ENCODE results near the gene ATAD3C. TPM values are rescaled to one million over a fixed set of nuclear protein-coding genes. Genes with fewer than 3 reads are reported as not detected.

The ATAD3C gene
- total RNA-seq, 1 experiment from 2014 or later: 1.4 TPM

DNA sequence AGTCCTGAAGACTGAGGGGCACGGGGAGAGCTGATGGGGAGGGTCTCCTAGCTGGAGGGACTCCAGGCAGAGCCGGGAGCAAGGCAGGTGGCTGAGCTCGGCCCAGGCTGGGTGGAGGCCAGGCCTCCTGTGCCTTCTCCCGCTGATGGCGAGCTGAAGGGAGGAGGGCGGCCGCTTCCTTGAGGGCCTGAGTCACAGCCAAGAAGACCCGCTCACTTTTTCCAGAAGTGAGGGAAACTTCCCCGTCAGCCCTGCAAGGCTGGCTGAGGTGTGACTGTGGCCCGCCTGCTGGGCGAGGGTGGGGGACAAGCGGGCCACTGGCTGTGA is 15.7 kb upstream of the ATAD3C start:
- ChIA-PET POLR2A (ENCODE audit: unreplicated experiment) (interaction anchor here (0.6 kb wide), 1 partner anchor 224 kb away, joined by 6 read pairs; no protein-coding TSS in a partner anchor), CTCF (no interaction called here)
- peak overlapping the region; percentile 78 for H3K4me2 ChIP-seq (ENCODE audit: low read length)
- peaks cover 48% of the 10 kb centered on the region for H3K4me1 ChIP-seq (ENCODE audit: insufficient read depth, low read length)
- peak overlapping the region; percentile 40 for H3K4me3 ChIP-seq (ENCODE audit: low read length)
- H3K9me2 ChIP-seq (replicated peaks; ENCODE audit: low read length): no peaks in the 10 kb centered on the region
- H2AFZ ChIP-seq (ENCODE audit: low read length): peak overlapping the region; percentile 58; the same call in 1 of the 2 replicates
- H4K20me1 ChIP-seq (ENCODE audit: low read length): no peaks in the 10 kb centered on the region
- intact Hi-C loops (cut with micrococcal nuclease): no loop called here
- ATAC-seq: peak; percentile 2; the same call in 1 of the 2 replicates
- no peaks in the 10 kb centered on the region for H3K27me3 ChIP-seq (ENCODE audit: low read length)
- peak; percentile 75 for DNase-seq
- peaks cover 4% of the 10 kb centered on the region for H3F3A ChIP-seq (ENCODE audit: low read length, unreplicated experiment)
- peak overlapping the region; percentile 73 for H3K9ac ChIP-seq (ENCODE audit: low read length)
- H3K9me3 ChIP-seq (ENCODE audit: low read length): no peaks in the 10 kb centered on the region
- TF ChIP-seq, protein P1, sequence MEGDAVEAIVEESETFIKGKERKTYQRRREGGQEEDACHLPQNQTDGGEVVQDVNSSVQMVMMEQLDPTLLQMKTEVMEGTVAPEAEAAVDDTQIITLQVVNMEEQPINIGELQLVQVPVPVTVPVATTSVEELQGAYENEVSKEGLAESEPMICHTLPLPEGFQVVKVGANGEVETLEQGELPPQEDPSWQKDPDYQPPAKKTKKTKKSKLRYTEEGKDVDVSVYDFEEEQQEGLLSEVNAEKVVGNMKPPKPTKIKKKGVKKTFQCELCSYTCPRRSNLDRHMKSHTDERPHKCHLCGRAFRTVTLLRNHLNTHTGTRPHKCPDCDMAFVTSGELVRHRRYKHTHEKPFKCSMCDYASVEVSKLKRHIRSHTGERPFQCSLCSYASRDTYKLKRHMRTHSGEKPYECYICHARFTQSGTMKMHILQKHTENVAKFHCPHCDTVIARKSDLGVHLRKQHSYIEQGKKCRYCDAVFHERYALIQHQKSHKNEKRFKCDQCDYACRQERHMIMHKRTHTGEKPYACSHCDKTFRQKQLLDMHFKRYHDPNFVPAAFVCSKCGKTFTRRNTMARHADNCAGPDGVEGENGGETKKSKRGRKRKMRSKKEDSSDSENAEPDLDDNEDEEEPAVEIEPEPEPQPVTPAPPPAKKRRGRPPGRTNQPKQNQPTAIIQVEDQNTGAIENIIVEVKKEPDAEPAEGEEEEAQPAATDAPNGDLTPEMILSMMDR (conservative IDR thresholded peaks at IDR 0.05; ENCODE audit: low read depth, low read length): no peak
- TF ChIP-seq EZH2phosphoT487 (IDR thresholded peaks at IDR 0.05; ENCODE audit: borderline replicate concordance, low read length) (no peak), EZH2 (IDR thresholded peaks at IDR 0.05; ENCODE audit: low read length, unreplicated experiment) (no peak)
- peaks cover 13% of the 10 kb centered on the region for H3K79me2 ChIP-seq (ENCODE audit: low read length)
- peak overlapping the region; percentile 89 for H3K27ac ChIP-seq (ENCODE audit: low read length)
- no TSS peak for BruUV-seq (replicated peaks)
- no peaks in the 10 kb centered on the region for H3K36me3 ChIP-seq (ENCODE audit: low read depth, low read length)

DNA sequence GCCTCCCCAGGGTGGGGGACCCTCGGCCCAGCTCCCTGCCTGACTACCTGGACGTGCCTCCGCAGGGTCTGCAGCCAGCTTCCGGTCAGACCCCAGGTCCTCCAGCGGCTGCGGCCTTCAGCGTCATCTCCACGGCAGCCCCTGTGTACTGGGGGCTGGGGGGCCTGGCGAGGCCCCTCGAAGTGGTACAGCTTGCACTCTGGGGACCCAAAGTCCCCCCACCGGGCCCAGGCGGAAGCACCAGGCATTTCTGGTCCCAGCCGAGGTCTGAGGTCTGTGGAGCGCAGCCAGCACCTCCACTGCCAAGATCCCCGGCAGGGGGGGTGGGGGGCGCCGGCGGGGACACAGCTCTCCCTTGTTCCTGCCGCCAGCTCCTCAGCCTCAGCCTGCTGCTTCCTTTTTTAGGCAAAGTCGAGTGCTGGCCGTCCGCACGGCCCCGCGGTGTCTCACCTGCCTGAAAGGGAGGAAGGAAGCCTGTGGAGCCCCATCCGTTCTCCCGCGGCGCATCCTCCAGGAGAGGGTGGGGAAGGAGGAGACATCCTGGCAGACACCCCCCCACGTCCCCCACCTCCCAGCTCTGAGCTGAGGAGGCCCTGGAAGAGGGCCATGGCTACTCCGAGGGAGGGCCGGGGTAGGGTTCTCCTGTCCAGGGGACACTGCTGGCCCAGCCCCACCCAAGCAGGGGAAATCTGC is 15.2 kb upstream of the ATAD3C start:
- H3K27ac ChIP-seq (ENCODE audit: low read length): peak overlapping the region; percentile 89
- peak overlapping the region; percentile 78; the same call in 1 of the 2 replicates for H3K4me2 ChIP-seq (ENCODE audit: low read length)
- H3K4me1 ChIP-seq (ENCODE audit: insufficient read depth, low read length): peaks cover 48% of the 10 kb centered on the region
- ATAC-seq (no peak), DNase-seq (no peak)
- H3F3A ChIP-seq (ENCODE audit: low read length, unreplicated experiment): peaks cover 2% of the 10 kb centered on the region
- no peaks in the 10 kb centered on the region for H4K20me1 ChIP-seq (ENCODE audit: low read length)
- no TSS peak for BruUV-seq (replicated peaks)
- CTCF ChIA-PET: no interaction called here
- H3K27me3 ChIP-seq (ENCODE audit: low read length): no peaks in the 10 kb centered on the region
- no peak for TF ChIP-seq EZH2phosphoT487 (IDR thresholded peaks at IDR 0.05; ENCODE audit: borderline replicate concordance, low read length)
- TF ChIP-seq EZH2 (IDR thresholded peaks at IDR 0.05; ENCODE audit: low read length, unreplicated experiment): no peak
- TF ChIP-seq, protein P1 (conservative IDR thresholded peaks at IDR 0.05; ENCODE audit: low read depth, low read length): no peak
- H2AFZ ChIP-seq (ENCODE audit: low read length): no peak overlapping the region
- POLR2A ChIA-PET (ENCODE audit: unreplicated experiment): no interaction called here
- no peak overlapping the region for H3K4me3 ChIP-seq (ENCODE audit: low read length)
- intact Hi-C loops (cut with micrococcal nuclease): no loop called here
- 0 out of 2 replicates have a peak overlapping the region, but pooled peaks have one; percentile 73 for H3K9ac ChIP-seq (ENCODE audit: low read length)
- no peaks in the 10 kb centered on the region for H3K36me3 ChIP-seq (ENCODE audit: low read depth, low read length)
- no peaks in the 10 kb centered on the region for H3K9me2 ChIP-seq (replicated peaks; ENCODE audit: low read length)
- H3K79me2 ChIP-seq (ENCODE audit: low read length): peaks cover 13% of the 10 kb centered on the region
- no peaks in the 10 kb centered on the region for H3K9me3 ChIP-seq (ENCODE audit: low read length)

DNA sequence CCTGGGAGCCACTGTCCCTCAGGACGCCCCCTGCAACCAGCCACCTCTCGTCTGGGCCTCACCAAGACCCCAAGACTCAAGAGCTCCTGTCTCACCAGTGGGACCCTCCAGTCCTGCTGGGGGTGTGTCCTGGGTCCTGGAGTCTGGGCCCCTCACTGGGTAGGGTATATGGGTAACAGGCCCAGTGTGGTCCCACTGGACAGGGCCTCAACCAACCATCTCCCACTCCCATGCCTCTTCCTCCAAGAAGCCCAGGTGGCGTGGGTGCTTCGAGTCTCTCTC is 14.7 kb upstream of the ATAD3C start:
- intact Hi-C loops (cut with micrococcal nuclease): no loop called here
- Histone ChIP-seq H3K27me3 (ENCODE audit: low read length) (no peaks in the 10 kb centered on the region), H3K9ac (ENCODE audit: low read length) (no peak overlapping the region), H3K79me2 (ENCODE audit: low read length) (peaks cover 13% of the 10 kb centered on the region), H4K20me1 (ENCODE audit: low read length) (no peaks in the 10 kb centered on the region), H3K9me2 (replicated peaks; ENCODE audit: low read length) (no peaks in the 10 kb centered on the region), H3K4me1 (ENCODE audit: insufficient read depth, low read length) (peaks cover 48% of the 10 kb centered on the region), H3K9me3 (ENCODE audit: low read length) (no peaks in the 10 kb centered on the region), H2AFZ (ENCODE audit: low read length) (no peak overlapping the region), H3K4me2 (ENCODE audit: low read length) (peak overlapping the region; percentile 90), H3F3A (ENCODE audit: low read length, unreplicated experiment) (no peaks in the 10 kb centered on the region), H3K4me3 (ENCODE audit: low read length) (no peak overlapping the region), H3K36me3 (ENCODE audit: low read depth, low read length) (no peaks in the 10 kb centered on the region), H3K27ac (ENCODE audit: low read length) (no peak overlapping the region)
- ChIA-PET CTCF (no interaction called here), POLR2A (ENCODE audit: unreplicated experiment) (no interaction called here)
- TF ChIP-seq EZH2 (IDR thresholded peaks at IDR 0.05; ENCODE audit: low read length, unreplicated experiment): no peak
- TF ChIP-seq EZH2phosphoT487 (IDR thresholded peaks at IDR 0.05; ENCODE audit: borderline replicate concordance, low read length): no peak
- TF ChIP-seq, protein P1 (conservative IDR thresholded peaks at IDR 0.05; ENCODE audit: low read depth, low read length): no peak
- ATAC-seq (no peak), DNase-seq (no peak)
- BruUV-seq (replicated peaks): no TSS peak

All from PC-3 (cell line).